Measurements from ENCODE around the gene GSK3B.

The GSK3B gene

GRCh38 chr3:119976214-119976613, 118.0 kb downstream of the GSK3B start:
- Histone ChIP-seq H3K27ac (ENCODE audit: low read length) (no peak overlapping the region), H4K20me1 (ENCODE audit: insufficient read depth, low read length) (peaks cover 64% of the 10 kb centered on the region), H3K9me3 (ENCODE audit: insufficient read depth, low read length, severe bottlenecking) (no peaks in the 10 kb centered on the region), H3K9ac (ENCODE audit: low read depth, low read length) (no peak overlapping the region), H3K4me1 (ENCODE audit: insufficient read depth, low read length) (no peaks in the 10 kb centered on the region), H2AFZ (ENCODE audit: low read depth, low read length) (no peak overlapping the region), H3K4me2 (ENCODE audit: insufficient read depth, low read length) (no peak overlapping the region), H3K27me3 (ENCODE audit: insufficient read depth, low read length, poor library complexity) (no peaks in the 10 kb centered on the region), H3K79me2 (ENCODE audit: insufficient read depth, low read length) (peaks cover 97% of the 10 kb centered on the region), H3K4me3 (ENCODE audit: low read depth in 1 of 2, low read length in 2 of 2) (no peak overlapping the region), H3K36me3 (ENCODE audit: insufficient read depth, low read length) (no peaks in the 10 kb centered on the region)
- TF ChIP-seq EZH2 (IDR thresholded peaks at IDR 0.05; ENCODE audit: borderline replicate concordance, low read depth, low read length, severe bottlenecking) = no peak
- TF ChIP-seq, protein P1, sequence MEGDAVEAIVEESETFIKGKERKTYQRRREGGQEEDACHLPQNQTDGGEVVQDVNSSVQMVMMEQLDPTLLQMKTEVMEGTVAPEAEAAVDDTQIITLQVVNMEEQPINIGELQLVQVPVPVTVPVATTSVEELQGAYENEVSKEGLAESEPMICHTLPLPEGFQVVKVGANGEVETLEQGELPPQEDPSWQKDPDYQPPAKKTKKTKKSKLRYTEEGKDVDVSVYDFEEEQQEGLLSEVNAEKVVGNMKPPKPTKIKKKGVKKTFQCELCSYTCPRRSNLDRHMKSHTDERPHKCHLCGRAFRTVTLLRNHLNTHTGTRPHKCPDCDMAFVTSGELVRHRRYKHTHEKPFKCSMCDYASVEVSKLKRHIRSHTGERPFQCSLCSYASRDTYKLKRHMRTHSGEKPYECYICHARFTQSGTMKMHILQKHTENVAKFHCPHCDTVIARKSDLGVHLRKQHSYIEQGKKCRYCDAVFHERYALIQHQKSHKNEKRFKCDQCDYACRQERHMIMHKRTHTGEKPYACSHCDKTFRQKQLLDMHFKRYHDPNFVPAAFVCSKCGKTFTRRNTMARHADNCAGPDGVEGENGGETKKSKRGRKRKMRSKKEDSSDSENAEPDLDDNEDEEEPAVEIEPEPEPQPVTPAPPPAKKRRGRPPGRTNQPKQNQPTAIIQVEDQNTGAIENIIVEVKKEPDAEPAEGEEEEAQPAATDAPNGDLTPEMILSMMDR (IDR thresholded peaks at IDR 0.05; ENCODE audit: borderline replicate concordance, extremely low read depth, low read length, poor library complexity, severe bottlenecking) = no peak
- DNase-seq = no peak
- ATAC-seq (ENCODE audit: insufficient read depth, low read depth) = no peak

DNA sequence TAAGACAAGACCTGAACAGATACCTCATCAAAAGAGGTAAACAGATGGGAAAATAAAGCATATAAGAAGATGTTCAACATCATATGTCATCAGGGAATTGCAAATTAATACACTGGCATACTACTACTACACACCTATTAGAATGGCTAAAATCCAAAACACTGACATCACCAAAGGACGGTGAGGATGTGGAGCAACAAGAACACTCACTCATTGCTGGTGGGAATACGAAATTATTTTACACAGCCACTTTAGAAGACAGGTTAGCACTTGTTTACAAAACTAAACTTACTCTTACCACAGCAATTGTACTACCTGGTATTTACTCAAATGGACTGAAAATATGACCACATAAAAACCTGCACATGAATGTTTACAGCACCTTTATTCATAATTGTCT, 119.6 kb downstream of the GSK3B start:
- H4K20me1 ChIP-seq (ENCODE audit: insufficient read depth, low read length) = peaks cover 55% of the 10 kb centered on the region; the same call in 1 of the 2 replicates

GRCh38 chr3:119973018-119973646, 121.1 kb downstream of the GSK3B start:
- no peaks in the 10 kb centered on the region for H3K27me3 ChIP-seq (ENCODE audit: insufficient read depth, low read length, poor library complexity)
- no peak for DNase-seq
- no peak overlapping the region for H3K4me3 ChIP-seq (ENCODE audit: low read depth in 1 of 2, low read length in 2 of 2)
- no peak overlapping the region for H3K4me2 ChIP-seq (ENCODE audit: insufficient read depth, low read length)
- TF ChIP-seq, protein P1 (IDR thresholded peaks at IDR 0.05; ENCODE audit: borderline replicate concordance, extremely low read depth, low read length, poor library complexity, severe bottlenecking) = no peak
- TF ChIP-seq EZH2 (IDR thresholded peaks at IDR 0.05; ENCODE audit: borderline replicate concordance, low read depth, low read length, severe bottlenecking) = no peak
- peaks cover 3% of the 10 kb centered on the region; the same call in 1 of the 2 replicates for H3K36me3 ChIP-seq (ENCODE audit: insufficient read depth, low read length)
- H3K79me2 ChIP-seq (ENCODE audit: insufficient read depth, low read length) = peaks cover 95% of the 10 kb centered on the region
- no peak overlapping the region for H3K9ac ChIP-seq (ENCODE audit: low read depth, low read length)
- H3K27ac ChIP-seq (ENCODE audit: low read length) = no peak overlapping the region
- no peaks in the 10 kb centered on the region for H3K9me3 ChIP-seq (ENCODE audit: insufficient read depth, low read length, severe bottlenecking)
- H3K4me1 ChIP-seq (ENCODE audit: insufficient read depth, low read length) = no peaks in the 10 kb centered on the region
- no peak overlapping the region for H2AFZ ChIP-seq (ENCODE audit: low read depth, low read length)
- no peak for ATAC-seq (ENCODE audit: insufficient read depth, low read depth)
- H4K20me1 ChIP-seq (ENCODE audit: insufficient read depth, low read length) = peaks cover 55% of the 10 kb centered on the region; the same call in 1 of the 2 replicates

More for the DNA sequence above, 119.6 kb downstream of the GSK3B start:
- no peak overlapping the region for H2AFZ ChIP-seq (ENCODE audit: low read depth, low read length)
- H3K4me1 ChIP-seq (ENCODE audit: insufficient read depth, low read length) = no peaks in the 10 kb centered on the region
- H3K79me2 ChIP-seq (ENCODE audit: insufficient read depth, low read length) = peaks cover 95% of the 10 kb centered on the region
- H3K4me3 ChIP-seq (ENCODE audit: low read depth in 1 of 2, low read length in 2 of 2) = no peak overlapping the region
- no peak overlapping the region for H3K4me2 ChIP-seq (ENCODE audit: insufficient read depth, low read length)
- H3K27ac ChIP-seq (ENCODE audit: low read length) = no peak overlapping the region
- peaks cover 3% of the 10 kb centered on the region; the same call in 1 of the 2 replicates for H3K36me3 ChIP-seq (ENCODE audit: insufficient read depth, low read length)
- no peak overlapping the region for H3K9ac ChIP-seq (ENCODE audit: low read depth, low read length)
- DNase-seq = no peak
- H3K27me3 ChIP-seq (ENCODE audit: insufficient read depth, low read length, poor library complexity) = no peaks in the 10 kb centered on the region
- TF ChIP-seq EZH2 (IDR thresholded peaks at IDR 0.05; ENCODE audit: borderline replicate concordance, low read depth, low read length, severe bottlenecking) = no peak
- ATAC-seq (ENCODE audit: insufficient read depth, low read depth) = no peak
- no peaks in the 10 kb centered on the region for H3K9me3 ChIP-seq (ENCODE audit: insufficient read depth, low read length, severe bottlenecking)

DNA sequence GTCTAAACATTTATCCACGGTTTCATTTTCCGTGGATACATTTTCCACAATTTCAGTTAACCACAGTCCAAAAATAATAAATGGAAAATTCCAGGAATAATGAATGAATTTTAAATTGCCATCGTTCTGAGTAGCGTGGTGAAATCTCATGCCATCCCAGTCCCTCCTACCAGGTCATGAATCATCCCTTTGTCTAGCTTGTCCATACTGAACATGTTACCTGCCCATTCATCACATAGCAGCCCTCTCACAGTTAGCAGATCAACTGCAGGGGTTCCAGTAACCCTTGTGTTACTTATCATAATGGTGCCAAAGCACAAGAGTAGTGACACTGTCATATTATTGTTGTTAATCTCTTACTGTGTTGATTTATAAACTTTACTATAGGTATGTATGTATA, 124.5 kb downstream of the GSK3B start:
- Histone ChIP-seq H3K9ac (ENCODE audit: low read depth, low read length) (no peak overlapping the region), H3K4me3 (ENCODE audit: low read depth in 1 of 2, low read length in 2 of 2) (no peak overlapping the region), H3K4me2 (ENCODE audit: insufficient read depth, low read length) (no peak overlapping the region), H3K27me3 (ENCODE audit: insufficient read depth, low read length, poor library complexity) (no peaks in the 10 kb centered on the region), H4K20me1 (ENCODE audit: insufficient read depth, low read length) (peaks cover 40% of the 10 kb centered on the region; the same call in 1 of the 2 replicates), H3K4me1 (ENCODE audit: insufficient read depth, low read length) (no peaks in the 10 kb centered on the region), H3K36me3 (ENCODE audit: insufficient read depth, low read length) (peaks cover 3% of the 10 kb centered on the region; the same call in 1 of the 2 replicates), H3K79me2 (ENCODE audit: insufficient read depth, low read length) (peaks cover 95% of the 10 kb centered on the region), H3K9me3 (ENCODE audit: insufficient read depth, low read length, severe bottlenecking) (no peaks in the 10 kb centered on the region), H2AFZ (ENCODE audit: low read depth, low read length) (no peak overlapping the region), H3K27ac (ENCODE audit: low read length) (no peak overlapping the region)
- ATAC-seq (ENCODE audit: insufficient read depth, low read depth) (no peak), DNase-seq (no peak)
- no peak for TF ChIP-seq EZH2 (IDR thresholded peaks at IDR 0.05; ENCODE audit: borderline replicate concordance, low read depth, low read length, severe bottlenecking)
- TF ChIP-seq, protein P1 (IDR thresholded peaks at IDR 0.05; ENCODE audit: borderline replicate concordance, extremely low read depth, low read length, poor library complexity, severe bottlenecking) = no peak

All from DND-41 (cell line).